NT2/D1 (cell line): ENCODE measurements around the gene SGF29.

Source experiments
- DNase-seq: peaks from one replicate; pipeline ENCODE4 v3.0.0-alpha.2; 2011; ENCODE audit warnings: low read depth, low spot score
- H3K27me3 ChIP-seq: 2 replicates; pipeline ENCODE4 v1.6.0; 2011; ENCODE audit warnings: mild to moderate bottlenecking; ENCODE audit not compliant: insufficient read length, insufficient read depth
- H3K36me3 ChIP-seq: 2 replicates; pipeline ENCODE4 v1.6.1; 2011; ENCODE audit warnings: mild to moderate bottlenecking, low read length, mixed read lengths; ENCODE audit not compliant: insufficient read depth, insufficient read length
- H3K4me1 ChIP-seq: 2 replicates; pipeline ENCODE4 v1.5.1; 2011; ENCODE audit not compliant: insufficient read depth, insufficient read length
- H3K4me3 ChIP-seq: 2 replicates; pipeline ENCODE4 v1.5.1; 2011; ENCODE audit warnings: low read depth; ENCODE audit not compliant: insufficient read length
- H3K9ac ChIP-seq: 2 replicates; pipeline ENCODE4 v1.6.0; 2011; ENCODE audit warnings: low read depth; ENCODE audit not compliant: insufficient read length
- H3K9me3 ChIP-seq: 2 replicates; pipeline ENCODE4 v1.5.1; 2011; ENCODE audit warnings: mild to moderate bottlenecking, low read length; ENCODE audit not compliant: insufficient read depth
- SUZ12 ChIP-seq: IDR thresholded peaks from 2 replicates; pipeline ENCODE4 v1.6.1; 2011; ENCODE audit not compliant: insufficient read length, insufficient read depth; ENCODE audit errors: extremely low read depth
- YY1 ChIP-seq: IDR thresholded peaks from 2 replicates; pipeline ENCODE4 v1.6.1; 2011; ENCODE audit not compliant: insufficient read length, insufficient read depth
- ZNF274 ChIP-seq: IDR thresholded peaks from 2 replicates; pipeline ENCODE4 v1.6.1; 2011; ENCODE audit warnings: mild to moderate bottlenecking, low read depth, low read length

Gene SGF29

GRCh38 chr16:28546626-28547025, 7.1 kb upstream of the SGF29 start:
- Histone ChIP-seq H3K9ac (no peak overlapping the region), H3K4me1 (peaks cover 2% of the 10 kb centered on the region), H3K27me3 (no peaks in the 10 kb centered on the region), H3K36me3 (no peaks in the 10 kb centered on the region), H3K4me3 (no peak overlapping the region), H3K9me3 (no peaks in the 10 kb centered on the region)
- TF ChIP-seq YY1: no peak
- no peak for TF ChIP-seq ZNF274
- TF ChIP-seq SUZ12: no peak
- no peak for DNase-seq

- Histone ChIP-seq H3K9ac (no peak overlapping the region), H3K36me3 (no peaks in the 10 kb centered on the region), H3K4me3 (no peak overlapping the region), H3K4me1 (peaks cover 2% of the 10 kb centered on the region), H3K9me3 (no peaks in the 10 kb centered on the region), H3K27me3 (no peaks in the 10 kb centered on the region)
- no peak for DNase-seq
- no peak for TF ChIP-seq YY1
- TF ChIP-seq ZNF274: no peak
- no peak for TF ChIP-seq SUZ12
Measured at GRCh38 chr16:28548306-28548802, 5.4 kb upstream of the SGF29 start.

GRCh38 chr16:28549301-28549899, 4.3 kb upstream of the SGF29 start:
- DNase-seq: no peak
- H3K4me1 ChIP-seq: peaks cover 2% of the 10 kb centered on the region
- H3K9ac ChIP-seq: no peak overlapping the region
- H3K27me3 ChIP-seq: no peaks in the 10 kb centered on the region
- H3K36me3 ChIP-seq: no peaks in the 10 kb centered on the region
- TF ChIP-seq YY1 (no peak), SUZ12 (no peak), ZNF274 (no peak)
- H3K9me3 ChIP-seq: no peaks in the 10 kb centered on the region
- H3K4me3 ChIP-seq: no peak overlapping the region

- Histone ChIP-seq H3K4me3 (peak overlapping the region; percentile 31), H3K9ac (peak overlapping the region; percentile 43), H3K4me1 (no peaks in the 10 kb centered on the region), H3K27me3 (no peaks in the 10 kb centered on the region), H3K9me3 (no peaks in the 10 kb centered on the region), H3K36me3 (peaks cover 23% of the 10 kb centered on the region)
- TF ChIP-seq YY1 (no peak), ZNF274 (no peak), SUZ12 (no peak)
- DNase-seq: no peak
Measured at GRCh38 chr16:28554634-28555423, 1.1 kb downstream of the SGF29 start.

- Histone ChIP-seq H3K9me3 (no peaks in the 10 kb centered on the region), H3K4me3 (no peak overlapping the region), H3K36me3 (peaks cover 24% of the 10 kb centered on the region), H3K4me1 (no peaks in the 10 kb centered on the region), H3K9ac (no peak overlapping the region), H3K27me3 (no peaks in the 10 kb centered on the region)
- no peak for DNase-seq
- TF ChIP-seq YY1 (no peak), ZNF274 (no peak), SUZ12 (no peak)
Measured at GRCh38 chr16:28555561-28555960, 1.8 kb downstream of the SGF29 start.

GRCh38 chr16:28556914-28557320, 3.2 kb downstream of the SGF29 start:
- Histone ChIP-seq H3K9me3 (no peaks in the 10 kb centered on the region), H3K4me3 (no peak overlapping the region), H3K4me1 (no peaks in the 10 kb centered on the region), H3K27me3 (no peaks in the 10 kb centered on the region), H3K9ac (no peak overlapping the region), H3K36me3 (peaks cover 24% of the 10 kb centered on the region)
- DNase-seq: no peak
- TF ChIP-seq YY1: no peak
- TF ChIP-seq ZNF274: no peak
- no peak for TF ChIP-seq SUZ12

GRCh38 chr16:28558456-28558855, 4.7 kb downstream of the SGF29 start:
- no peak overlapping the region for H3K4me3 ChIP-seq
- H3K36me3 ChIP-seq: peaks cover 24% of the 10 kb centered on the region
- no peaks in the 10 kb centered on the region for H3K9me3 ChIP-seq
- no peaks in the 10 kb centered on the region for H3K4me1 ChIP-seq
- H3K27me3 ChIP-seq: no peaks in the 10 kb centered on the region
- DNase-seq: no peak
- no peak overlapping the region for H3K9ac ChIP-seq
- TF ChIP-seq YY1: no peak
- no peak for TF ChIP-seq SUZ12
- no peak for TF ChIP-seq ZNF274
